HG03571 (cell line): Measurements from ENCODE around the gene CKAP5.

Source experiments
- ATAC-seq: cut with Tn5 transposase; IDR thresholded peaks from one replicate; pipeline ENCODE4 v1.9.1; 2021; ENCODE audit not compliant: unreplicated experiment

The CKAP5 gene

DNA sequence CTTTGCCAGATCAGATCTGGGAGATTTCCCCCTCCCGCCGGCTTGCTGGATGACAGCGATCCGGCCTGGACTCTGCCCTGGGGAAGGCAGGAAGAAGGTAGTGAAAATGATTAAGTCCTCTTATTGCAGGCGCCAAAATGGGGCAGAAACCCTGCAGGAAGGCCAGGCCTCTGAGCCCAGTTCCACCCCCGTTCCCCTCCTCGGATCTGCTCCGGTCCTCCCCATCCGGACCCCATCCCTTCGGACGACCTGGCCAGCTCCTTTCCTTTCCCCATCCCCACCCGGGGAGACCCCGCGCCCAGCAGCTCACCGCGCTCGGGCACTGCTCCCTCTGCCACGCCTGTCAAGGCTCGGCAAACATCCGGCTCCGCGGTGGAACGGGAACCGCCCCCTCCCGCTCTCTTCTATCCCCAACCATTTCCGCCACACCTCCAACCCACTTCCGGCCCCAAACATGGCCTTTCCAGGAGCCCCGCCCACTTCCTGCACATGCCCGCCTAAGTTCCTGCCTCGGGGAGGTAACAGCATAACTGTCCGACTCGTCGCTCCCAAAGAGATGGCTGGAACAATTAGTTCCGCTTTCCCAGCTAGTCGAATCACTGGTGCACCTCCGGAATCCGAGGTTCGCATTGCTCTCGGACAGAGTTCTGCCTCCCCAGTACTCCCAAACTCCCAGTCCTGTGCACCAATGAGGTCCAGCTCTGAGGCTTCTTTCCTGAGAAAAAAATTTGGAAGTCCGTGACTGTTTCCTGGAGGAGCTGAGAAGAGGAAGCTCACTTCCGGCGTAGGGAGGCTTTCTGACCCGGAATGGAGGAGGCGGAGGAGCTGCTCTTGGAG, 145.6 kb downstream of the CKAP5 start, which contains the start of the genes ARHGAP1 and ZNF408:
ARHGAP1 (minus strand) TSS at position 379 of the 837 bp plus-strand sequence. CDS start 4,512 bp downstream, outside the sequence.
ZNF408 (plus strand) TSS at position 791 of the 837 bp plus-strand sequence; CDS start at position 808, 17 bp downstream.
- peak; percentile 89 for ATAC-seq

- no peak for ATAC-seq
These were observed 147.5 kb downstream of the CKAP5 start for GRCh38 chr11:46698597-46698996.

DNA sequence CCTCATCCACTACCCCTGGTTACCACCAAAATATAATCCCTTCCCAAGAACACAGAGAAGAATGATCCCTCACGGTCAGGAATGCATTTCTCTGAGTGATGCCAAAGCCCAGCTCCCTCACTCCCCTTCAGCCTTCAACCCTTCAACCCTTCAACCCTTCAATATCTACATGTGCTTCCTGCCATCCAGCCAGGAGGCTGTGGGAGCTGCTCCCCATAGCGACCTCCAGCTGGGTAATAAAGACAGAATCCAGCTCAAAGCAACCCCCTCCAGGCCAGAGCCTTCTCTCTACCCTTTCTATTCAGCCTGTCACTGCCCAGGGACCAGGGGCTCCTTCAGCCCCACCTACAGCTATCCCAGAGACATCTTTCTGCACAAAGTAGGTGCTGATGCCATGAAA, 148.4 kb downstream of the CKAP5 start:
- ATAC-seq: no peak

DNA sequence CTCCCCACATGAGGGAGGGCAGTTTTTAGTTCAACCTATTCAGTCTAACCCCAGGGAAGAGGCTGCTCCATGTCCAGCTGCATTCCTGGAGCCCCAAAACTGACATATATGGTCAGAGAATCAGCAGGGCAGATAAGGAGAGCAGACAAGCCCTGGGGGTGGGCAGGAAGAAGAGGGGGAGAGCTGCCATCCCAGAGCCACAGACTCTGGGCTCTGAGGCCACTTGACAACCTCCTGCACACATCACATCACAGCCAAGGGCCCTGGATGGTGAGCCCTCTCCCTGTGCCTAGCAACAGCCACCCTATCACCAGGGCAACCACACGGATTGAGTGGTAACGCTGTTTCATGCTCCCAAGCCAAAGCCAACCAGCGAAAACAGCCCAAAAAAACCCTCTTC, 148.8 kb downstream of the CKAP5 start:
- no peak for ATAC-seq

- no peak for ATAC-seq
These were observed 149.9 kb downstream of the CKAP5 start for GRCh38 chr11:46696212-46696558.

DNA sequence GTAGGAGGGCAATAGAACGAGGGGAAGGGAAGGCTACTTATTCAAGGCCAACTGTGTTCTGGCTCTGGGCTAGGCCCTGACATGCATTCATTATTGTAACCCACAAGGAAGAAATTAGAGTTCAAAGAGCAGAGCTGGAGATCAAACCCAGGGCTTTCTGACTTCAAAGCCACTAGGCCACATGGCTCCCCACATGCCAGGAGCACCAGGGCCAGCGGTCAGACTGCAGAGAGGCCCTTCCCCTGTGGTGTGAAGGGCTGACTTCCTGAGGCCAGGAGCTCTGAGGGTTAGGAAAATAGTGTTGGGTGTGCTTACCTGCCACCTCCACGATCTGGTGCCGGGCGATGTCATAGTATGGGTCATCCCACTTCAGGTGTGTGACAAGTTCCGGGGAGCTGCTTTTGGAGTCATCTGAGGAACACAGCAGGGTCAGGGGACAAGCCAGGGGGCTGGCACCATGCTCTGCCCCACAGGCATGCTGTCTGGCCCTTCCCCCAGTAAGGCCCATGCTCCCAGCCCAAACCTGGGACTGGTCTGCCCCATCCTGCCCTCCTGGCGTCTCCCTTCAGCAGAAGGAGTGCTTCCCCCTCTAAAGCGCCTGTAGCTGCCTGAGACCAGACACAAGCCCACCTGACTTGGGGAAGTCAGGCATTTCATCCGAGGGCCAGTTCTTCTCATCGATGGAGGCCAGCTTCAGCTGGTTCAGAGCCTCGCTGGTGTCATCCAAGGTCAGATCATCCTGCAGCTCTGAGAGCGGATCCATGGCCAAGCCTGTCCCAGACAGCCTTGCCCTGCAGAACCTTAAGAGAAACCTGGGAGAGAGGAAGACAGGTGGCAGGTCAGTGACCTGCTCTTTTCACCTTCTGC, 150.5 kb downstream of the CKAP5 start:
- ATAC-seq: no peak

DNA sequence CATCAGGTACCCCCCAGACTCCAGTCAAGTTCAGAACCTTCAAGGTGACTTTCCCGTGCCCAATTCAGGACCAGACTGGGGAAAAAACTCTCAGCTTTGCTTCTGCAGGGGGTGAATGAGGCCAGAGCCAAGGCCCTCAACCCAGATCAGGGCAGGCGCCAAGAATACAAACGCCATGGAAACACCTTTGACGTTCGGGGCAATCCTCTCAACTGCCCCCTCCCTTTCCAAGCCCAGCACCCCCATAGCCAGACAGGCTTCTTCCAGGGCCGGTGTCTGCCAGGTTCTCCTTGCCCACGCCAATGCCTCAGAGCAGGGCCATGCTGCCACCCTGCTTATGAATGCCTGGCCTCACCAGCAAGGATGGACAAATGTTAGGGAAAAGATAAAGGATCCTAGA, 151.5 kb downstream of the CKAP5 start:
- no peak for ATAC-seq

DNA sequence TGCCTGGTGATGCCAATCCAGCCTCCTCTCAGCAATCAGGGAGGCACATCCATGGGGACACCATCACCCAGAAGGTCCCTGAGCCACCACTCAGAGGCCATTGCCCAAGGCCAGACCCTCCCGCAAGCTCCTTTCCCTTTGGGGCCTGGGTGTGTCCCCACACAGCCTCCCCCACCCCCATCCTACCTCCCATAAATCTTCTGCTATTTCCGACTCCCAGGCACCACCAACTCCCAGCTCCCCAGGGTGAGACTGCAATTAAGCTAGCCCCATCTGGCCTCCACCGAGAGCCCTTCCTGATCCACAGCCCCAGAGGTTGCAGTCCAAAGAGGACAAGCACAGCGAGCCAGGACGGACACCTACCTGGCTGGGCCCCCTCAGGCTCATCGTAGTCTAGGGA, 152.0 kb downstream of the CKAP5 start:
- ATAC-seq: no peak

- no peak for ATAC-seq
These were observed 152.5 kb downstream of the CKAP5 start for GRCh38 chr11:46693597-46694012.
